Neuronal stem cell (in vitro differentiated cells): Measurements from ENCODE around the gene TMEM37.

ENCODE experiments used
- DNase-seq: peaks from one replicate; pipeline ENCODE4 v3.0.0-alpha.2; 2013; ENCODE audit warnings: low spot score
- H2AFZ ChIP-seq: one replicate; pipeline ENCODE4 v1.6.1; 2013; ENCODE audit warnings: mild to moderate bottlenecking, low read length, inconsistent platforms
- H2AK5ac ChIP-seq: 2 replicates; pipeline ENCODE4 v1.6.1; 2013; ENCODE audit warnings: low read depth, mild to moderate bottlenecking, inconsistent platforms, low read length, moderate library complexity, mixed read lengths
- H2BK120ac ChIP-seq: 2 replicates; pipeline ENCODE4 v1.6.1; 2013; ENCODE audit warnings: low read depth, mild to moderate bottlenecking, inconsistent platforms, low read length, moderate library complexity, mixed read lengths
- H2BK12ac ChIP-seq: one replicate; pipeline ENCODE4 v1.6.1; 2013; ENCODE audit warnings: low read length, inconsistent platforms
- H2BK15ac ChIP-seq: 2 replicates; pipeline ENCODE4 v1.6.1; 2013; ENCODE audit warnings: mild to moderate bottlenecking, low read length, inconsistent platforms, mixed read lengths
- H2BK5ac ChIP-seq: one replicate; pipeline ENCODE4 v1.6.1; 2013; ENCODE audit warnings: inconsistent platforms, mild to moderate bottlenecking, low read length, moderate library complexity
- H3K14ac ChIP-seq: one replicate; pipeline ENCODE4 v1.6.1; 2013; ENCODE audit warnings: low read length, inconsistent platforms
- H3K18ac ChIP-seq: 2 replicates; pipeline ENCODE4 v1.6.1; 2013; ENCODE audit warnings: low read length, inconsistent platforms
- H3K23ac ChIP-seq: 2 replicates; pipeline ENCODE4 v1.6.1; 2013; ENCODE audit warnings: low read depth, mild to moderate bottlenecking, mixed read lengths, low read length, inconsistent platforms; ENCODE audit not compliant: poor library complexity
- H3K27ac ChIP-seq: replicated peaks from 3 replicates; pipeline ENCODE4 v1.5.1; 2013; ENCODE audit warnings: low read length, inconsistent platforms
- H3K27me3 ChIP-seq, 3 experiments: 2 replicates each; pipeline ENCODE4 v1.6.1; 2013; ENCODE audit warnings: low read length in 3 of 3, mild to moderate bottlenecking in 2 of 3, inconsistent platforms in 1 of 3, low read depth in 1 of 3, mixed read lengths in 1 of 3, moderate library complexity in 1 of 3; ENCODE audit not compliant: control insufficient read depth in 3 of 3, insufficient read depth in 3 of 3
- H3K36me3 ChIP-seq, 2 donors: replicated peaks in 1 of 2; 2 replicates each; pipeline ENCODE4 v1.6.1; 2013; ENCODE audit warnings: low read length in 2 of 2; ENCODE audit not compliant: control insufficient read depth in 2 of 2, insufficient read depth in 2 of 2
- H3K4ac ChIP-seq: 2 replicates; pipeline ENCODE4 v1.6.1; 2013; ENCODE audit warnings: inconsistent platforms, mild to moderate bottlenecking, low read length, moderate library complexity
- H3K4me1 ChIP-seq, 2 donors: 1 replicate in 1 of 2; 2 replicates in 1 of 2; pipeline ENCODE4 v1.6.1; 2013; ENCODE audit warnings: low read length in 2 of 2, low read depth in 1 of 2; ENCODE audit not compliant: control insufficient read depth in 2 of 2, insufficient read depth in 1 of 2
- H3K4me2 ChIP-seq: one replicate; pipeline ENCODE4 v1.6.1; 2013; ENCODE audit warnings: mild to moderate bottlenecking, low read length, inconsistent platforms; ENCODE audit not compliant: insufficient read depth, poor library complexity, severe bottlenecking
- H3K4me3 ChIP-seq, 2 donors: 2 replicates each; pipeline ENCODE4 v1.5.1; 2013; ENCODE audit warnings: low read length in 2 of 2, mild to moderate bottlenecking in 2 of 2, inconsistent platforms in 1 of 2, moderate library complexity in 1 of 2
- H3K79me1 ChIP-seq: one replicate; pipeline ENCODE4 v1.6.1; 2013; ENCODE audit warnings: low read depth, mild to moderate bottlenecking, inconsistent platforms, low read length, moderate library complexity
- H3K9ac ChIP-seq: one replicate; pipeline ENCODE4 v1.6.1; 2013; ENCODE audit warnings: mild to moderate bottlenecking, low read depth, low read length, inconsistent platforms; ENCODE audit not compliant: poor library complexity
- H3K9me3 ChIP-seq, 2 donors: replicated peaks in 1 of 2; 2 replicates each; pipeline versions ENCODE3 to v1.6.1; 2013; ENCODE audit warnings: low read length in 2 of 2, mild to moderate bottlenecking in 2 of 2, inconsistent platforms in 1 of 2, low read depth in 1 of 2, mixed read lengths in 1 of 2, moderate library complexity in 1 of 2; ENCODE audit not compliant: control insufficient read depth in 2 of 2, insufficient read depth in 1 of 2
- H4K8ac ChIP-seq: one replicate; pipeline ENCODE4 v1.6.1; 2013; ENCODE audit warnings: low read depth, mild to moderate bottlenecking, inconsistent platforms, low read length, moderate library complexity
- H4K91ac ChIP-seq: one replicate; pipeline ENCODE4 v1.6.1; 2013; ENCODE audit warnings: low read length, low read depth, mild to moderate bottlenecking, inconsistent platforms; ENCODE audit not compliant: poor library complexity
- WGBS, 2 donors: extraction: QIAGEN DNeasy Blood & Tissue Kit; methylation state at CpG; one replicate each; pipeline ENCODE4 v1.1.7; 2013; ENCODE audit warnings: missing lambda C conversion rate in 2 of 2, mixed read lengths in 1 of 2; ENCODE audit not compliant: insufficient read length in 2 of 2, insufficient replicate concordance in 1 of 2; ENCODE audit errors: extremely low coverage in 2 of 2; 5-methylcytosine and 5-hydroxymethylcytosine counted together

Gene TMEM37

GRCh38 chr2:119469661-119470297, 38.1 kb downstream of the TMEM37 start:
- H3K14ac ChIP-seq = no peak overlapping the region
- no peak overlapping the region for H3K4me2 ChIP-seq
- no peak overlapping the region for H2BK12ac ChIP-seq
- no peak overlapping the region for H3K4ac ChIP-seq
- H2AFZ ChIP-seq = no peak overlapping the region
- no peak overlapping the region for H2AK5ac ChIP-seq
- peaks cover 0 to 3% (median 0%) of the 10 kb centered on the region in 3 experiments for H3K27me3 ChIP-seq
- no peak overlapping the region for H4K91ac ChIP-seq
- H2BK120ac ChIP-seq = no peak overlapping the region
- no peak overlapping the region for H3K18ac ChIP-seq
- no peaks in the 10 kb centered on the region for H3K9me3 ChIP-seq
- WGBS, 2 donors = no CpG with 5 or more reads among the region's 2 CpGs
- no peak overlapping the region for H2BK15ac ChIP-seq
- H2BK5ac ChIP-seq = no peak overlapping the region
- H3K4me3 ChIP-seq = no peak overlapping the region
- H3K4me1 ChIP-seq = no peaks in the 10 kb centered on the region
- H3K9ac ChIP-seq = no peak overlapping the region
- H3K36me3 ChIP-seq = no peaks in the 10 kb centered on the region
- H4K8ac ChIP-seq = no peak overlapping the region
- H3K27ac ChIP-seq = no peak overlapping the region
- H3K23ac ChIP-seq = no peak overlapping the region
- no peaks in the 10 kb centered on the region for H3K79me1 ChIP-seq
- DNase-seq = no peak

GRCh38 chr2:119472749-119473148, 41.1 kb downstream of the TMEM37 start:
- H3K14ac ChIP-seq = no peak overlapping the region
- no peak overlapping the region for H2BK12ac ChIP-seq
- H3K36me3 ChIP-seq = no peaks in the 10 kb centered on the region
- H2BK15ac ChIP-seq = no peak overlapping the region
- H2BK5ac ChIP-seq = peak overlapping the region; percentile 19
- peaks cover 0 to 4% (median 0%) of the 10 kb centered on the region in 3 experiments for H3K27me3 ChIP-seq
- H3K4ac ChIP-seq = no peak overlapping the region
- no peak overlapping the region for H2BK120ac ChIP-seq
- peaks cover 0 to 6% of the 10 kb centered on the region in 2 donors for H3K4me1 ChIP-seq
- no peak overlapping the region for H2AK5ac ChIP-seq
- H3K23ac ChIP-seq = no peak overlapping the region
- H3K4me3 ChIP-seq = no peak overlapping the region
- H3K18ac ChIP-seq = no peak overlapping the region
- H3K9ac ChIP-seq = no peak overlapping the region
- H3K27ac ChIP-seq = no peak overlapping the region
- no peak overlapping the region for H4K91ac ChIP-seq
- DNase-seq = no peak
- H3K79me1 ChIP-seq = no peaks in the 10 kb centered on the region
- no CpG with 5 or more reads among the region's 8 CpGs for WGBS, 2 donors
- H3K4me2 ChIP-seq = no peak overlapping the region
- H4K8ac ChIP-seq = no peak overlapping the region
- no peaks in the 10 kb centered on the region for H3K9me3 ChIP-seq
- H2AFZ ChIP-seq = no peak overlapping the region

- no peak overlapping the region for H2BK120ac ChIP-seq
- peak overlapping the region; percentile 6 for H2AK5ac ChIP-seq
- H3K23ac ChIP-seq = no peak overlapping the region
- peak overlapping the region; percentile 72 for H3K18ac ChIP-seq
- no peak overlapping the region for H4K8ac ChIP-seq
- H3K36me3 ChIP-seq = no peaks in the 10 kb centered on the region
- H2BK15ac ChIP-seq = no peak overlapping the region
- peak overlapping the region; percentile 19 for H2BK5ac ChIP-seq
- no peaks in the 10 kb centered on the region for H3K9me3 ChIP-seq
- H3K27ac ChIP-seq = no peak overlapping the region
- H3K4me2 ChIP-seq = no peak overlapping the region
- no peaks in the 10 kb centered on the region for H3K79me1 ChIP-seq
- WGBS, 2 donors = no CpG with 5 or more reads among the region's 16 CpGs
- H3K4ac ChIP-seq = no peak overlapping the region
- peaks cover 0 to 13% (median 0%) of the 10 kb centered on the region in 3 experiments for H3K27me3 ChIP-seq
- no peak overlapping the region for H3K4me3 ChIP-seq
- H2AFZ ChIP-seq = no peak overlapping the region
- no peak for DNase-seq
- H4K91ac ChIP-seq = no peak overlapping the region
- no peak overlapping the region for H2BK12ac ChIP-seq
- no peak overlapping the region for H3K9ac ChIP-seq
- H3K14ac ChIP-seq = no peak overlapping the region
- H3K4me1 ChIP-seq = peaks cover 0 to 6% of the 10 kb centered on the region in 2 donors
These were observed 42.1 kb downstream of the TMEM37 start for GRCh38 chr2:119473621-119474370.
